ENCODE data around the gene HRH4. TPM values are rescaled to one million over a fixed set of nuclear protein-coding genes. Genes with fewer than 3 reads are reported as not detected.

HRH4 gene
- total and polyA plus RNA-seq, 2 of the 13 experiments (the other 11 are each of a cell fraction or from before 2014, with no cell fraction given): not detected

GRCh38 chr18:24426398-24427294 lies 33.8 kb upstream of the HRH4 start, which contains the start of gene IMPACT (continued):
- TF ChIP-seq AKNA (CRISPR knock-in tag; IDR thresholded peaks at IDR 0.05; ENCODE audit: borderline replicate concordance): no peak
- TF ChIP-seq MLLT10 (CRISPR knock-in tag; IDR thresholded peaks at IDR 0.05): no peak
- peak; percentile 46 for TF ChIP-seq SALL1 (CRISPR knock-in tag; IDR thresholded peaks at IDR 0.05)
- TF ChIP-seq TFDP2 (CRISPR knock-in tag; IDR thresholded peaks at IDR 0.05): no peak; the same call in none of the 2 replicates
- TF ChIP-seq LCORL (IDR thresholded peaks at IDR 0.05): no peak
- TF ChIP-seq LCORL (CRISPR knock-in tag; IDR thresholded peaks at IDR 0.05): no peak
- no peak for TF ChIP-seq SMC3 (IDR thresholded peaks at IDR 0.05; ENCODE audit: low read length)
- no peak for TF ChIP-seq E2F2 (CRISPR knock-in tag; IDR thresholded peaks at IDR 0.05; ENCODE audit: borderline replicate concordance)
- peak; percentile 58; the same call in 1 of the 2 replicates for TF ChIP-seq ZNF691 (CRISPR knock-in tag; IDR thresholded peaks at IDR 0.05; ENCODE audit: borderline replicate concordance, low read depth)
- TF ChIP-seq NR2F6 (IDR thresholded peaks at IDR 0.05): no peak
- TF ChIP-seq NR2F6 (CRISPR knock-in tag; IDR thresholded peaks at IDR 0.05): no peak
- TF ChIP-seq CBX2 (IDR thresholded peaks at IDR 0.05; ENCODE audit: low read depth, low read length): no peak
- no peak for TF ChIP-seq CBX2 (CRISPR knock-in tag; IDR thresholded peaks at IDR 0.05; ENCODE audit: low read depth)
- no peak for TF ChIP-seq MAFK (conservative IDR thresholded peaks at IDR 0.05 in 1 of 2, IDR thresholded peaks at IDR 0.05 in 1 of 2; ENCODE audit: low read length in 2 of 2)
- no peak for TF ChIP-seq ZNF768 (CRISPR knock-in tag; IDR thresholded peaks at IDR 0.05)
- no peak for TF ChIP-seq ZBTB25 (CRISPR knock-in tag; IDR thresholded peaks at IDR 0.05)
- no peak for TF ChIP-seq RORA (CRISPR knock-in tag; IDR thresholded peaks at IDR 0.05)
- TF ChIP-seq ZNF207 (IDR thresholded peaks at IDR 0.05; ENCODE audit: borderline replicate concordance): no peak
